Measurements from ENCODE around the gene TMEM8B.

TMEM8B gene

DNA sequence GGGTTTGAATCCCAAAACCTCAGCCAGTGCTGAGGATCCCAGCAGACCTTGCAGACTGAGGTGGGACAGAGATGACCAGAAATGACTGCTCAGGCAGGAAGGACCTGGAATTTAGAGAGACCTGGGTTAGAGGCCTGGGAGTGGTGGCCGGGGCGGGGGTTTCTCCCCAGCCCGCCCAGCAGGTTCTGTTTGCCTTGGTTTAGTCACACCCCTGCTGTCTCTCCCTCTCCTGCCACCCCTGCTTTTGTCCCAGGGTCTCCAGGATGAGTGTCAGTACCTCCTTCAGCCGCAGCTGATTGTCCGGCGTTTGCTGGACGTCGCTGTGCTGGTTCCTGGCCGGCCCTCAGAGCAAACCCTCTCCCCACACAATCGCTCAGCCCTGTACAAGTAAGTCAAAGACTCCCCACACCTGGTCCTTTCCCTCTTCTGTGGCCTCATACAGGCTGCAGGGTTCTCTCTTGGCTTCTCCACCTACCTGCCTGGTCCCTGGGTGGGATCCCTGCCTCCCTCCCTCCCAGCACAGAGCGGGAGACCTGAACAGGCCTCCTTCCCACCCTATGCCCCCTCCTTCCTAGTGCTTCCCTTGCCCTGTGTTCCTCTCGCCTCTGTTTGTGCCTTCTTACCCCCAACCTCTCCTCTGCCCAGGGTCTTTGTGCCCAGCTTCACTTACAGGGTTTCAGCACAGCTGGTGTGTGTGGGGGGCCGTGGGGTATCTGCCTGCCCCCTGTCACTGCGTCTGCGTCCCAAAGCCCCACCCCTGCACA, 12.0 kb downstream of the TMEM8B start:
- DNase-seq (ENCODE audit: low read depth), result no peak

DNA sequence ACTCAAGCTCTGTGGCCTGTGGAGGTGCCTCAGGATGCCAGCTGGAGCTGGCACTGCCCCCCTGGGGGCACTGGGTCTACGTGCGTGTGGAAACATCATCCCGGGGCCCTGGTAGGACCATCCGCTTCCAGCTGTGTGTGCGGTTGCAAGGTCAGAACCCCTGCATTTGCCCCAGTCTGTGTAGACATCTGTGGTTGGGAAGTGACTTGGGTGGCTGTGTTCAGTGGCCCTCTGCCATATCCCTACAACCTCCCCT, 12.5 kb downstream of the TMEM8B start:
- no peak for DNase-seq (ENCODE audit: low read depth)

DNA sequence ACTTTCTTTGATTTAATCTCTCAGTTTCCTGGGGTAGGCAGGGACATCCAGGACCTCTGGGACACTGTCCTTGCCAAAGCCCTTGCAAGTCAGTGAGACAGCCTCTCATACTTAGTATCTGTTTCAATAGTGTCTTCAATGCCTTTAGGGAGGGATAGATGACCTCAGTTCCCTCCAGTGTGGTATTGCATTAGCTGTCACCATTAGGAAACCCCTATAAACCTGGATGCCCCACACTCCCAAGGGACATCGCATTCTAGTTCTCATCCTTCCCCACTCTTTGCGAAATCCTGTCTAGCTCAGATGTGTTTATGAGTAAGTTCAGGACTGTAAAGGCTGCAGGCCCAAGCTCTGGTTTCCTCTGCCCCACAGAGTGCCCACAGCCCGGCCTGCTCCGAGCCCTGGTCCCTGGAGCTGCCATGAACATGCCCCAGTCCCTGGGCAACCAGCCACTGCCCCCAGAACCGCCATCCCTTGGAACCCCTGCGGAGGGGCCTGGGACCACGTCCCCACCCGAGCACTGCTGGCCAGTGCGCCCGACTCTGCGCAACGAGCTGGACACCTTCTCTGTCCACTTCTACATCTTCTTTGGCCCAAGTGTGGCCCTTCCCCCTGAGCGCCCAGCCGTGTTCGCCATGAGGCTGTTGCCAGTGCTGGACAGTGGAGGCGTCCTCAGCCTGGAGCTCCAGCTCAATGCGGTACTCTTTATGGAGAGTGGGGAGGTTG, 13.2 kb downstream of the TMEM8B start:
- DNase-seq (ENCODE audit: low read depth), result no peak

DNA sequence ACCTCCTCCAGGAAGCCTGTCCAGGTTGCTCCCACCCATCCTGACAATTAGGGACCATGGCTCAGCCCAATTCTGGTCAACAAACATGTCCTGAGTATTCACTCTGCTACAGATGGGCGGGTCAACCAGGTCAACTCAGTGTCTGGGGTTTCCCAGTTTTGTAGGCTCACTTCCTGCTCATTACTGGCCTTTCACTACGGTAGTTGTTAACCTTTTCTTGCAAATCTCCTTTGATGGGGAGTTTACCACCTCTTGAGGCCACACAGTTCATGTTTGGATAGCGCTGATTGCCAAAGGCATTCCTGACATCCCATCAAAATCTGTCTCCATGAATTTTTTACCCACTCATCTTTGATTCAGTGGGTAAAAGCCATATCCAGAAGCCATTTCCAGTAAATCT, 13.8 kb downstream of the TMEM8B start:
- no peak for DNase-seq (ENCODE audit: low read depth)

DNA sequence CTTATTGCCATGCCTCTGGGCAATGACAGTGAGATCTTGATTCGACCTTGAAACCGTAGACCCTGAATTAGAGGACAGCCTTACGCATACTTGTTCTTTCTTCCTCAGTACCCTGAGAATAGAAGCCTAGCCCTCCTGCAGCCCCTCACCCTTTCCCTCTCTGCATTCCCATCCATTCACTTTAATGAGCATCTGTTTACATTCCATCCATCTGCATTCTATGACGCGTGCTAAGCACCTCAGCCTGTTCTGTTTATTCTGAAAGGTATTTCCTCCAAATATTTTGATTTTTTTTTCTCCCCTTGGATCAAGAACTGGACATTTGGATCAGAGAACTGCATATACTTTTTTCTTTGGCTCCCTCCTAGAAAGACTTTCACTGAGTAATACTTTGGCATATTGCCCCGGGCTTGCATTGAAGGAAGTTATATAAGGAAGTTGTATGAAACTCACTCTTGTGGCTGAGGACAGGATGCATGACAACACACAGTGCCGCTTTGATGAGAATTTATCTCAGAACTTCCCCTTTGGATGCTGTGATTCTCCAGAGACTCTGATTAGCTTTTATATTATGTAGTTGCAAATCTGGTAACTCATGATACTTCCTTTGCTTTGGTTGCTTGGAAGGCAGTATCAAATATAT, 15.7 kb downstream of the TMEM8B start:
- DNase-seq (ENCODE audit: low read depth), result no peak

DNA sequence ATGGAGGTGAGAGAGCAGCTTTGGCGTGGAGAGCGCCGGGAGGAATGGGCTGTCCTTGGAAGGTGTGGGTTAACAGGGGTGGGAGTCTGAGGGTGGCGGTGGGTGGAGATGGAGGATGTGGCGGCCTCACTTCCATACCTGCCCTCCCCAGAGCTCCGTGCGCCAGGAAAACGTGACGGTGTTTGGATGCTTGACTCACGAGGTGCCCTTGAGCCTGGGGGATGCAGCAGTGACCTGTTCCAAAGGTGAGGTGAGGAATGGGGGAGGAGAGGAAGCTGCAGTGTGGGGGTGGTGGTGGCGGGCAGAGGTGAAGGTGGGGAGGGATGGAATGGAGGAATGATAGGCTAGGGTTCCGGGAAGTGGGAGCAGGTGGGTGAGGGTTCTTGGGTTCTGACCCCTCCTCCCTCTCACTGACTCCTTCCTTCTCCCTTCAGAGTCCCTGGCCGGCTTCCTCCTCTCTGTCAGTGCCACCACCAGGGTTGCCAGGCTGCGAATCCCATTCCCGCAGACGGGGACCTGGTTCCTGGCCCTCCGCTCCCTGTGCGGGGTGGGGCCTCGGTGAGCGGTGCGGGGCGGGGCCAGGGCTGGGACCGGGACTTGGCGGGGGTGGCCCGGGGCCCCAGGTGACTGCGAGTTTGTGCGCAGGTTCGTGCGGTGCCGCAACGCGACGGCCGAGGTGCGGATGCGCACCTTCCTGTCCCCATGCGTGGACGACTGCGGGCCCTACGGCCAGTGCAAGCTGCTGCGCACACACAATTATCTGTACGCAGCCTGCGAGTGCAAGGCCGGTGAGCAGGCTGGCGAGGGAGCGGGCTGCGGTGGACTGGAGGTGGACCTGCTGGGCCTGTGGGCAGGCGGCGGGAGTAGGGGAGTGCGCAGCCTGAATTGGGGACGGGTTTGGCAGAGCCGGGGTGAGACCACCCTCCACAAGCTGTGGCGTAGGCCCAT, 17.1 kb downstream of the TMEM8B start:
- DNase-seq (ENCODE audit: low read depth), result no peak

DNA sequence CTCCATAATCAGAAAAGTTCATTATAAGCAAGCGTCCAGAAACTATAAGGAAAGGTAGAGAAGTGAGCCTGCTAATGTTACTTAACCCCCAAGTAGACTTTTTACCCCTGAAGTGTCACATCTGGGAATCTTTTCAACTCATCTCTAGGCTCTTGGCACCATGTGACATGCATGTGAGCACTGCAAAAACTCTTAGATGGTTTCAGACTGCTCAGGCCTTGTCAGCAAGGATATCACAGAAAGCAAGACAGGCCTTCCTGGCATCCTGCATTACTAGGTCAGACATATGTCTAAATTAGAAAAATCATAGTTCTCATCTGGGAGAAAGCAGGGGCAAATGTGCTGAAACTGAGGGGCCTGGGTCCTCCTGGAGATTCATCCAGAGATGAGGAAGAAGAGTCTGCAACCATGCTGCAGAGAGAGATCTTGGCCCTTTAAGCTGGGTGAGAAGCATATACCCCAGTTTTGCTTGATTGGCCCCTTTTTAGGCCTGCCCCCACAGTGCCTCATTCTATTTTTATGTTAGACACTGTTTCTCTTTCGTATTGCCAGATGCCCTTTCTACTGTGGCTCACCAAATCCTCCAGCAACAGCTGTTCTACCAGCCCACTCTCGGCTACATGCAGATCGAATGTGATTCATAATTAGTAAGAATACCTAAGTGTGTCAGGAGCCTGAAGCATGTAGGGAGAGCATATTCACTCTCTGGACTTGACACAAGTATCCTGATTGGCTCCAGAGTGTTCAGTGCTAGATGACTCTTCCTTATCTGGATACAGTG, 19.0 kb downstream of the TMEM8B start:
- DNase-seq (ENCODE audit: low read depth), result no peak

DNA sequence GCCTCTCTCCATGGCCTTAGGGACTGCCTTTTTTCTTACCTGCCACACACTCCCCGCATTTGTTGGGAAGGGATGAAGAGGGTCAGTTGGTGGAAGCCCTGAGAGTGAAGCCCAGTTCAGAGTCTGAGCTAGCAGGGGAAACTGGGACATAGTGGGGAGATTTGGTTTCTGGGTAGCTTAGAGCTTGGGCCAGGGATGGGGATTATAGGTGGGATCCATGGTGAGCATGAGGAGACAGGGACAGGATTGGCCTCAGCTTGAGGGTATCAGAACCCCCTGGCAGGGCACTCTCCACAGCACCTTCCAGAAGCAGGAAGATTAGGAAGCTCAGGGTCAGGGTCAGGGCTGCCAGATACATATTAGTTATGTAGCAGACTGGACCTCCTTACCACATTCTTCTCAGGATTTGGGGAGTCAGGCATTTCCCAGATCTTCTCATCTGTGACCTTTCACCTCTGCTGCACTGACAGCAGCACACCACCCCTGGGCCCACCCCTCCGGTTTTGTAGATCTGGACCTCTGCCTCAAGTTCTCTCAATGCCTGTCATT, 23.3 kb downstream of the TMEM8B start:
- no peak for DNase-seq (ENCODE audit: low read depth)

DNA sequence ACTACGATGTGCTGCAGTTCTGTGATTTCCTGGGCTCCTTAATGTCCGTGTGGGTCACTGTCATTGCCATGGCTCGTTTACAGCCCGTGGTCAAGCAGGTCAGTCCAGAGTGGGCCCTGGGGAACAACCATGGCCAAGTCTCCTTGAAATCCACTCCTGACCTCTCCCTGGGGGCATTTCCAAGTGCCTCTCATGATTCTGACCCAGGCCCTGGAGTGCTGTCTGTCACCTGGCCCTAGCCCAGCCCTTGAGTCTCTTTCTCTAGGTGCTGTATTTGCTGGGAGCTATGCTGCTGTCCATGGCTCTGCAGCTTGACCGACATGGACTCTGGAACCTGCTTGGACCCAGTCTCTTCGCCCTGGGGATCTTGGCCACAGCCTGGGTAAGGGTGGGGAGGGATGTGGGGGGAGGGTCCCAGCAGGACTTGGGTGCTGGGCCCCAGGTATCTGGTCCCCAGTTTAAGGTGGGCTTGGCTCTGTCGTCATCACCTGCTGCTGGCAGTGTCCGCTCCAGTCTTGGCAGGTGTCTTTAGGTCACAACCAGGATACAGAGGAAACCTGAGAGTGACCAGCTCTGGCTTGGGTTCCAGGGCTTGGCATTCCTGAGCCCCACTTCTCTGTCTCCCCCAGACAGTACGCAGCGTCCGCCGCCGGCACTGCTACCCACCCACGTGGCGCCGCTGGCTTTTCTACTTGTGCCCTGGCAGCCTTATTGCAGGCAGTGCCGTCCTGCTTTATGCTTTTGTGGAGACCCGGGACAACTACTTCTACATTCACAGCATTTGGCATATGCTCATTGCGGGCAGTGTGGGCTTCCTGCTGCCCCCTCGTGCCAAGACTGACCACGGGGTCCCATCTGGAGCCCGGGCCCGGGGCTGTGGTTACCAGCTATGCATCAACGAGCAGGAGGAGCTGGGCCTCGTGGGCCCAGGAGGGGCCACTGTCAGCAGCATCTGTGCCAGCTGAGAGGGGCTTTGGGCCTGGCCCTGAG, 24.1 kb downstream of the TMEM8B start:
- no peak for DNase-seq (ENCODE audit: low read depth)

DNA sequence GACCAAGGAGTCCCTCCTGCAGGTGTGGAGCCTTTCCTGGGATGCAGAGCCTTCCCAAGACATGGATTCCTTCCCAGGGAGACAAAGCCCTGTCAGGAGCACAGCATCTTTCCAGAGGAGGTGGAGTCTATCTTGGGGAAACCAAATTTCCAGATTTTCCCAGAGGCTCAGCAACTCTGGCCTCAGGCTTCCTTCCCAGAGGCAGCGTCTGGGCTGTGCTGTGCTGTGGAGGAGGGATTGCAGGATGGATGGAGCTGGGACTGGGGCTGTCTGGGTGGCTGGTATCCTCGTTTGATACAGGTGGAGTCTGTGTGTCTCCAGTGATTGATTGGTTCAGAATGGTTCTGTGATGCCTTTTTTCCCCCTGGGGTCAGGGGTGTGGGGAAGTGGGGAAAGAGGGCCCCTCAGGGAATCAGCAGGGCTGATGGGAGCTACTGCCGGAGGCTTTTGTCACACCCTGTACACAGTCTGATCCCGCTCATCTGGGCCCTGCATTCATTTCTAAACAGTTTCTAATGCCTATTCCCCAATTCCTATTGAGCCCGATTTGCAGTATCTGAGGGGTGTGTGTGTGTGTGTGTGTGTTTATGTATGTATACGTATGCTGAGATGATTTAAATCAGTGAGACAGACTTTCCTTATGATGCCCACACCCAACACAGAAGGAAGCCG, 25.2 kb downstream of the TMEM8B start:
- no peak for DNase-seq (ENCODE audit: low read depth)

DNA sequence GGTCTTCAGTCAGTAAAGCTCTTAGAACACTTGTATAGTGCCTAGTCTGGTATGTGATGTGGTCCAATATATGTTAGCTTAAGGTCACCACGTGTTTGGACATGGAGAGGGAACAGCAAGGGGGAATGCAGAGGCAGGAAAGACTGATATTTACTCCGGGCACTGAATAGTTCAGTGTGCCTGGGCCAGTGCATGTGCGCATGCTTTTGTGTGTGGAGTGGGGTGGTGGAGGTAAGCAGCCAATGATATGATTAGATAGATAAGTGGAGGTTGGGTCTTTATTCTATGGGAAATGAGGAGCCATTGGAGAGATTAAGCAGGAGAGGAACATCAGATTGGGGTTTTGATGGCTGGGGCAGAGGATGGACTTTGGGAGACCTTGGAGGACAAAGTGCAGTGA, 27.2 kb downstream of the TMEM8B start:
- no peak for DNase-seq (ENCODE audit: low read depth)

DNA sequence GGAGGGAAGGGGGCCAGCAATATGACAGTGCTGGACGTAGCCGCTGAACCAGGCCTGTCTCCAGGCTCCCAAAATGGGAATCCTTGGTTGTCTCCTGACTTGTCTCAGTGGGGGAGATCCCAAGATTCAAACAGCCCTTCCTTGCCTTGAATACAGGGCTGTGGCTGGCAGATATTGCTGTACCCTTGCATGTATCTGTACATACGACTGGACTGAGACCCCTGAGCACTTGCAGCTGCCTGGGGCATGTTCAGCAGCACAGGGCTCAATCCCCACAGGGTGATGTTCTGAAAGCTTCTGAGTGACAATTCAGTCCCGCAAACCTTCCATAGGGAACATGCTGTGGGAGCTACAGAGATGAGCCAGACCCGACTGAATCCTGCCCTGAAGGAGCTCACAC, 27.9 kb downstream of the TMEM8B start:
- no peak for DNase-seq (ENCODE audit: low read depth)

DNA sequence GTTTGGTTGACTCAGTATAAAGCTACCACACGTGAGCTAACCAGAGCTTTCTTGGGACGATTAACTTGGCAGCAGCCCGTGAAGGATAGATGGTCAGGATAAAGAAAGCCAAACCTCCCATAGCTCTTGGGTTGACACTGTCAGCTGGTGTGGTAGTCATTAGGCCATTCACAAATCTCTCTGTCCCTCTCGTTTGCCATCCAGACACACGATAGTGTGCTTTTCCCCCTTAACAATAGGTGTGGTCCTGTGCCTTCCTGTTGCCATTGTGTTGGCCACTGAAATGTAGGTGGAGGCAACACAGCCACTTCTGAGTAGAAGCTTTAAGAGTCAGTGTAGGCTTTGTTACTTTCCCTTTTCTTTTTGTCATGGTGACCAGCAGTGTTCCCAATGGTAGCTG, 29.4 kb downstream of the TMEM8B start:
- DNase-seq (ENCODE audit: low read depth), result no peak

DNA sequence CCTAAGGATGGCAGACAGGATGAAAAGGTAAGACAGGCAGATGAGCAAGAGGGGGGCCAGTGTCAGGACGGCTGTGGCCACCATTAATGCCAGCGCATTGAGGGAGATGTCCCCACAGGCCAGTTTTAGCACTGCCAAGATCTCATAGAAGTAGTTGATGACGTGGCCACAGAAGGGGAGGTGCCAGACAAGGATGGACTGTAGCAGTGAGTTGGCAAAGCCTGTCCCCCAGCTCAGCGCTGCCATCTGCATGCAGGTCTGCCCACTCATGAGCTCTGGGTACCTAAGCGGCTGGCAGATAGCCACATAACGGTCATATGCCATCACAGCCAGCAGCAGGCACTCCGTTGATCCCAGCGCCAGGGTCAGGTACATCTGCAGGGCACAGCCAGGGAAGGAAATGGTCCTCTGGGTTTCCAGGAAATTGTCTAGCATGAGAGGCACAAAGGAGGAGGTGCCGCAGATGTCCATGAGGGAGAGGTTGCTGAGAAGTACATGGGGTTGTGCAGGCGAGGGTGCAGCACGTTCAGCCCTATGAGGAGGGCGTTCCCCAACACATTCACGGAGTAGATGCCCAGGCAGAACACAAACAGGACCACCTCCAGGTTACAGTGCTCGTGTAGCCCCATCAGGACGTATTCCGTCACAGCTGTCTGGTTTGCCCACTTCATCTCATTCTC, 30.4 kb downstream of the TMEM8B start:
- DNase-seq (ENCODE audit: low read depth), result no peak

DNA sequence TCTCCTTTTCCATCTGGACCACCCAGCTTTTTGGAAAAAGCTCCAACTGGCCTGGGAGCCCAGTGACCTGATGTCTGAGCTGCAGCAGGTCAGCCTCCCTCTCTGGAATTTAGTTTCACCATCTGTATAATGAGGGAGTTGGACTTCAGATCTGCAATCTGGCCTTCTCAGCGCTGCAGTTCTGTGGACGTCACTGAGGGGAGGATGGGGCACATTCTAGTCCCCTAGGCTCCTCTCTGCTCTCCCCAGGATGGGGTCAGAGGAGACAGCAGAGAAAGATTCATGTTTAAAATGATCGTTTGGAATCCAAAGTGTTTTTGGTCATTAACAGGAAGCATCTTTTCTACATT, 30.9 kb downstream of the TMEM8B start:
- DNase-seq (ENCODE audit: low read depth), result no peak

DNA sequence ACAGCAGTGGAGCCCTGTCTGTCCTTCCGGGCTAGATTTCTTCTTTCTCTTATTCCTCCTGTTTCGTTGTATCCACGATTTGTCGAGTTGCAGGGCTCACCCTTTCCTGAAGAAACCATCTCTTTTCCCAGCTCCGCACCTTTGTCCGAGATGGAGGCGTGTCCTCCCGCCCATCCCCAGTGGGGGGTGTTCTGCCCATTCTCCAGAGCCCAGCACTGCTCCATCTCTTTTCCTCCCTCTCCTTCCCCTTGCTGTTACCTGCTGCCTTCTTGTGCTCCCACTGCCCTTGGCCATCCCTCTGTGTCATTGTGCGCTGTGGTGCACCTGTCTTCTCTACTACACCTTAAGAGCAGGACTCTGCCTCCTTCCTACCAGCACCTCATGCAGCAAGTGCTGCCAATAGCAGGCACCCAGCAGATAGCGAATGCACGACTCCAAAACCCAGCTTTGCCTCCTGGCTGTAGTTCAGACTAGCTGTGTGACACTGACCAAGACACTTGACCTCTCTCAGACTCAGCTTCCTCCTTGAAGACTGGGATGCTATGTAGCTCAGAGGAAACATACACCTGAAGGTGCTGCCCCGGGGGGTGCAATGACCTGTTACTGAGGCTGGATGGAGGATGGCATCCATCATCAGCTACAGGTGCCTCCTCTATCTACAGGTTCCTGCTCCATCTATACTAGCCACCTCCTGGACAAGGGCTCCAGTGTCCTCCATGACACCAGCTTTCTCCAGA, 32.3 kb downstream of the TMEM8B start:
- DNase-seq (ENCODE audit: low read depth), result no peak

DNA sequence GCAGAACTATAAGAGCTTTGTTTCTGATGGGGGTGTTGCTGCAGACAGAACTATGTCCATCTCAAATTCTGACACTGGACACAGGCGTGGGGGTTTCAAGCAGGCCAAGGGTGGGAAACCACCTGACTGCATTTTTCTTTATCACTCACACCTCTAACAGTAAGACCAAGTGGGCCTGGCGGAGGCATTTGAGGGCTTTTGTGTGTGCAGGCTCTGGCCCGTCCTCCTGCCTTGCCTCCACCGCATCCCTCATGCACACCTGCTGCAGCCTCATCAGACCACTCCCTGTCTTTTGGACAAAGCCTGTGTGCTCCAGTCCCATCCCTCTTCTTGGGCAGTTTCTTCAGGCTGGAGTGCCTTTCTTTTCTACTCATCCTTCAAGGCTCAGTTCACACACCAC, 33.3 kb downstream of the TMEM8B start:
- no peak for DNase-seq (ENCODE audit: low read depth)

DNA sequence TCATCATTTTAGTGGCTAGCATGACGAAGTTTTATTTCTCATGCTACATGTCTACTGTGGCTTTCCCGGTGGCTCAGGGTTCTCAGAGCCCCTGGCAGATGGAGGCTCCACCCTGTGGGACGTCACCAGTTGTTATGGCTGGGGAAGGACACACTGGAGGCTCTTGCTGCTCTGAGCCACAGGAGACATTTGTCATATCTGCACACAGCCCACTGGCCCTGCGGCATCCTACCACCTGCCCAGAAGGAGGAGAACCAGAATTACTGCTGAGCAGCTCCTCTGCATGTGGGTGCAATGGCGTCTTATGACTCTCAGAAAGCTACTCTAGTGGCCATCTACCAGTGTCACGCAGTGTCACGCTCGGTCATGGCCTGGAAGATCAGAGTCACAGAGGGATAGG, 34.6 kb downstream of the TMEM8B start:
- DNase-seq (ENCODE audit: low read depth), result no peak
